Measurements from ENCODE around the gene UQCRC1.

UQCRC1 gene

DNA sequence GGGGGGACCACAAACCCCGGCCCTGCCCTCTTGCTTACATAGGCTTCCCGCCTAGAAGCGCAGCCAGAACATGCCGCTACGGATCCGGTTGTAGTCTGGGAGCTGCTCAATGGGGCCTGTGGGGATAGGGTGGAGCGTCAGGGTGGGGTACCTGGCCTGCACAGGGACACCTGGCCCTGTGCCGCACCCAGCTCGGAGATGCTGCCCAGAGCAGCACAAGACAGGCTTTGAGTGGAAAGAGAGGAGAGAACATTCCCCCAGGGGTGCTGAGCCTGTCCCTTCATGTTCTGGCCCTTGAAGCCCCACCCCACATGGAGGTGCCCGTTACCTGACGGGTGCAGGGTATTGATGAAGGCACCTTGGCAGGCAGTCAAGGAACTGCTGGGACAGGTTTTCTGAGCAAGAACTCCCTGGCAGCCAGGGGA is 10.4 kb downstream of the UQCRC1 start:
- DNase-seq (ENCODE audit: low spot score) = no peak

DNA sequence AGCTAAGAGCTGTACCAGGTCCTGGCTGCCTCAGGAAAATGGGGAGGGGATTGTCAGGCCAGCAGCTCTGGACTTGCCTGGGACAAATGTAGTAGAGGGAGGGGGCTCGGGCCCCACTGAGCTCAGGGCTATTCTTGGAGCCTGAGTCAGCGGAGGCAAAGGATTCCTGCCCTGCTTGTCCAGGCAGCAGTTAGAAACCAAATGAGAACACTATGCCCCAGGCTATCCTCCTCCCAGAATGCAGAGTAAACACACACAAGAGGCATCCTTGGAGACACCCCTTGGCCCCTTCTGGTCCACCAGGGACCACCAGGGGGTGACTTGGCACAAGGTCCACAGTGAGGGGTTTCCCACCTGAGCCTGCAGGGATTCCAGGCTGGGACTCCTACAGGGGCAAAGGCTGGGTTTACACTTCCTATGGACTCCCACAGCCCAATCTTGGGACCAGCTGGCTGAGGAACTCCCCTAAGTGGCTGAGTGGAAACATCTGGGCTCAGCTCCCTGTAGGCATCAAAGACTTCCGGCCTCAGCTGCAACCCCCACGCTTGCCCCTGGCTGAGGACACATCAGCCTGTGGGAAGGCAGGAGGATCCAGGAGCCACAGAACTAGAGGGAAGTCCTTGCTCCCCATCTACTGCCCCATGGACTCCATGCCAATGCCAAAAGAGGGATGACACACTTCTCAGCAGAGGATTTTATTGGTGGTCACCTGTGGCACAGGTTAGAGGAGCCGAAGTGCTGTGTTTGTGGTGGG is 10.9 kb downstream of the UQCRC1 start:
- no peak for DNase-seq (ENCODE audit: low spot score)

- no peak for DNase-seq (ENCODE audit: low spot score)
Measured at GRCh38 chr3:48597408-48597800, 12.0 kb downstream of the UQCRC1 start.

DNA sequence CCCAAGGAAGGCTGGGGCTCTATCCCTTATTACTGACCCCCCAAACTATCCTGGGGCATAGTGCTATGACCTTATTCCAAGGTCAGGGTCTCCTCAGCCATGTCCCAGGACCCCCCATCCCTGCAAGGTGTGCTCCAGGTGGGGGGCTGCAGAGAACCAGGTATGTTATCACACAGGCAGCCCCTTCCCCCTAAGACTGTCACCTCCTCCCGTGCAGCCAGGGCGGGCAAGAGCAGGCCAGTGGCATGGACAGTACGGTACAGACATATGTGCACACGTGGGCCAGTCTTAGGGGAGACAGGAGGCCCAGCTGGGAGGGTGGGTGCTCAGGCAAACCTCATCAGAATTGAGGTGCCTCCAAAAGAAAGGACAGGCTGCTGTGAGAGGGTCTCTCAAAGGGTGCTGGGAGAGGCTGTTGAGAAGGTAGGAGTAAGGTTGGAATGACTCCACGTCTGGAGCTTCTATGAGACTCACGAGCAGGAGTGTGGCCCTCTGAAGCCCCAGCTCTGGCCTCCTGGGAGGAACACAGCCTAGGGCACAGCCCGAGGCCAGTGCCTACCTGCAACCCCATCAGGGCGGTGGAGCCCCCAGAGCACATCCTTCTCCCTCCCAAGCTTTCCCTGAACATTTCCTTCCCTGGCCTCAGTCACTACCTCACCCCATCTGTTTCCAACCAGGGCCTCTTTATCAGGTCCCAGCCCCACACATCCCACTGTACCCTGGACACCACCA is 12.6 kb downstream of the UQCRC1 start:
- no peak for DNase-seq (ENCODE audit: low spot score)

GRCh38 chr3:48596157-48596556 is 13.3 kb downstream of the UQCRC1 start:
- no peak for DNase-seq (ENCODE audit: low spot score)

DNA sequence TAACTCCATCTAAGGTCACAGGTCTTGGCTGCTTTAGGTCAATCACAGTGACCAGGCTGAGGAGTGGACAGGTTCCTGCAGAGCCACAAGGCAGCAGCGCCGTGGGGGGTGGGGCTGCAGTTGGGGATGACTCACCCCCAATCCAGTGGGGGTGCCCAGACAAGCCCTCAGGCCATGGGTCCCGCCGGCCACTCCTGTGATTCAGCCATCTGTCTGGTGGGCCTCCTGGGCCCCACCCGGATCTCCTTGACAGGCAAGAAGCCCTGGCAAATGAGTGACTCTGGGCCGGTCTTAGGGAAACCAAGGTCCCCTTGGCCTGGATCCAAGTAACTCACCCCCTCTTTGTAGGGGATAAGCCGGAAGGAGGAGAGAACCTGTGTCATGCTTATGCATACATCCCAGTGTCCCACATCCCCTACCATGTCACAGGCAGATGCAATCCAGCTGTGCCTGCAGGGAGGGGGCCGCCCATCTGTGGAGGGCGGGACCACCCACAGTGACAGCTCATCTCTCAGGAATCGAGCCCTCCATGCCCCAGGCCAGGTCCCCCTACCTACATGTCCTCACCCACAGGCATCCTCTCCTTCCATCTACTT is 13.8 kb downstream of the UQCRC1 start:
- DNase-seq (ENCODE audit: low spot score) = no peak

DNA sequence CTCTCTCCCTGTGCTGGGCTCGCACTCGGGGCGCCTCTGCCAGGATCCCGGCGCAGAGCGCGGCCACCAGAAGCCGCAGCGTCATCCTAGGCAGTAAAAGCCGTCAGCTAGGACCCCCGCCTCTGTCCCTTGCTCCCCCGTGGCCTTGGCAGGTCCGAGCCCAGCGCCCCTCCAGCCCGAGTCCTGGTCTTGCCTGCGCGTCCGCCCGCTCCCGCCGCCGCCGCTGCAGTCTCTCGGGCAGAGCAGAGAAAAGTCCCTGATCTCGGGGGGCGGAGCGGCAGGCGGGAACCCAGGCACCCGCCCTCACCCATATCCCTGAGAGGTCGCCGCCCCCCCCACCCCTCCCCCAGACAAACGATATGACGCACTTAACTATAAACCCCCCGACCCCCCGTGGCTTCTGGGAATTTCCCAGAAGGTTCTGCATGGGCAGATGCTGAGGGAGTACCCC is 14.3 kb downstream of the UQCRC1 start, which contains the start of gene COL7A1:
COL7A1 (minus strand) TSS at position 255 of the 451 bp plus-strand sequence; CDS start at position 85, 170 bp downstream.
- no peak for DNase-seq (ENCODE audit: low spot score)

DNA sequence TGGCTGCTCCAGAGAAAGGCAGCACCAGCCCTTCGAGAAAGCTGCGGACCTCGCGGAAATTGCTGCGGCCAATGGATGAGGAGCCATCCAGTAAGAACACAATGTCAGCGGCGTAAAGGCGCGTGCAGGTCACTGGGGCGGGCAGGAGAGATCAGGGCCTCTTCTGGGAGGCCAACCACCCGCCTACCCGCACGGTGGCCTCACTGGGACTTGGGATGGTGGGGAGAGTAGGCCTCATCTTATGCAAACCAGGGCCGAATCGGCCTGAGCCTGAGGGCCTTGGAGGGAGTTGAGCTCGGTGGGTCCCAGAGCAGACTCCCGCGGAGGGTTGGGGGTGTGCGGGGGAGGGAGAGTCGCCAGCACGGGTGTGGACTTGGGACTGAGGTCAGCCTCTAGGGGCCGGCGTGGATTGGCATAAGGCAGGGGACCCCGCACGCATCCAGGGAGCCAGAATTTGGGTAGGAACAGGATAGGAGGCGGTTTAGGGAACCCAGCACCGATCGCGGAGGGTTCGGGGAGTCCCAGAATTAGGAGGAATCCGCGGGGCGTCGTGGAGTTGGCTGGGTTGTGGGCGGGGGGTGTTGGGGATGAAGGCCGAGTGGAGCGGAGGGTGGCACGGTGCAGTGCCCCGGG is 14.9 kb downstream of the UQCRC1 start:
- no peak for DNase-seq (ENCODE audit: low spot score)

- no peak for DNase-seq (ENCODE audit: low spot score)
Measured at GRCh38 chr3:48593337-48593736, 16.1 kb downstream of the UQCRC1 start.

DNA sequence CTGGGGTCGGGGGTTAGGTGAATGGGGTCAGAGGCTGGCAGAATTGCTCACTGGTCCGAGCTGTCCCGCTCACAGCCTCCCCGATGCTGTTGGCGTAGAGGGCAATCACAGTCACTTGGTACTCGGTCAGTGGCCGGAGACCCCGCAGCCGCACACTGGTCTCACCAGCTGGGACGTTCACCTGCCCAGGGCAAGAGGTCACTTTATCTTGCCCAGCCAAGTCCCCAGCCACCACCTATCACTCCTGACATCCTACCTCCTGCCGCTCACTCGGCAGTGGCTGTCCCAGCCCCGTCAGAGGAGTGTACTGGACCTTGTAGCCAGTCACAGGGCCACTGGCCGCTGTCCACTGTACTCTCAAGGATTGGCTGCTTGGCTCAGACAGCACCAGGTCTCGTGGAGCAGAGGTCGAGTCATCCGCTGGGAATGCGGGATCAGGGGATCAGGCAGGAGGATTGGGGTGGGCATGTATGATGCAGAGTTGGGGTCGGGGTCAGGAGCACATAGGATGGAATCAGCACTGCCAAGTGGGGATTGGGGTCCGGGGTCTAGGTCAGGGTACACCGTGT is 16.8 kb downstream of the UQCRC1 start:
- no peak for DNase-seq (ENCODE audit: low spot score)

DNA sequence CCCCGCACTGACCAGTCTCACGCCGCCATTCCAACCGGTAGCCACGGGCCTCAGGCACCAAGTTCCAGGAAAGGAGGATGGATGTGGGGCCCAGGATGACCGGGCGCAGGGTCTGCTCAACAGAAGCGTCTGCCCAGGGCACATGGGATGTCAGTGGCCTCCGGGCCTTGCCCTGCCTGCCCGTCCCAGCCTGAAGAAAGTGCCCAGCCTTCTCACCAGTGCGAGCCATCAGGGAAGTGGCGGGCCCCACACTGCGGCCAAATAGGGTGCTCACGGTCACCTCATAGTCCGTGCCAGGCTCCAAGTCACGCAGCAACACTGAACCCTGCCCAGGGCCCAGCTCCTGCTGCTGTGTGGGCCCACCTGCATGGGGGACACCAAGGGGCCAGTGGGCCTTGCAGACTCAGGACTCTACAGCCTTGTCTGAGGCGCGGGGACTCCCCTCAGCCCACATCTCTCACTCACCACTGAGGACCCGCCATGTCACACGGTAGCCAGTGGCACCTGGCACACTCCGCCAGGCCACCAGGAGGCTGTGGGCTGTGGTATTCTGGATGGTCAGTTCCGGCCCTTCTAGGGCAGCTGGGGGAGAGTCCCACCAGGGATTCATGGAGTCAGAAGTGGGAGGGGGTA is 17.4 kb downstream of the UQCRC1 start:
- no peak for DNase-seq (ENCODE audit: low spot score)

- no peak for DNase-seq (ENCODE audit: low spot score)
Measured at GRCh38 chr3:48591436-48591835, 18.0 kb downstream of the UQCRC1 start.

DNA sequence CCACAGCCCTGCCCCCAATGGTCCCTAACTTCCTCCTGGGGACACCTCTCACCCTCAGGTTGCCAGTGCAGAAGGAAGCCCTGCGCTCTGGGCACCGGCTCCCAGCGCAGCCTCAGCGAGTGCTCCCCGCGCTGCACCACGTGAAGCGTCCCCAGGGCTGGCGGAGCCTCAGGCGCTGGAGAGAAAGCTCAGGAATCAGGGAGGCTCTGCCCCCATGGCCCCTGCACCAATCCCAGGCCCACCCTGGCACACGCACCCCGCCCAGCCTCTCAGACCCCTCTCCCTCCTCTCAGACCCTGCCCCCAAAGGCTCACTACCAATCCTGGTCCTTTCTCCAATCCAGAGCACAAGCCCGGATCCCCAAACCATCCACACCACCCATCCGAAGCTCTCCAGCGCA is 21.2 kb downstream of the UQCRC1 start:
- DNase-seq (ENCODE audit: low spot score) = no peak

GRCh38 chr3:48587686-48588085 is 21.8 kb downstream of the UQCRC1 start:
- DNase-seq (ENCODE audit: low spot score) = no peak

- DNase-seq (ENCODE audit: low spot score) = no peak
Measured at GRCh38 chr3:48585411-48585810, 24.0 kb downstream of the UQCRC1 start.

DNA sequence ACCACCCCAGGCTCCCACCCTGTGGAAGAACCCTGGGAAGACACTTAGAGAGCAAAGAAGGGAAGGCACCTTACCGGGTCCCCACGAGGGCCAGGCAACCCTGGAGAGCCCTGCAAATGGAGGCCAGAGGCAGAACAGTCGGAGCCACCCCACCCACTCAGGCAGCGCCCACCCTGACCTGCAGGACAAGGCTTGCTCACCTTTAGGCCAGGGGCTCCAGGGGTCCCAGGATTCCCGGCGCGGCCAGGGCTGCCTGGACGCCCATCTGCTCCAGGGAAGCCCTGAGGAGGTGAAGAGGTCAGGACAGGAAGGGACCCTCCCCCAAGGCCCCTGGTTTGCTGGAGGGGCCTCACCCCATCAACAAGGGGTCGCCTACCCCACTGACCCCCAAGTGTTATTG is 24.6 kb downstream of the UQCRC1 start:
- DNase-seq (ENCODE audit: low spot score) = no peak

GRCh38 chr3:48581621-48582481 is 27.6 kb downstream of the UQCRC1 start:
- no peak for DNase-seq (ENCODE audit: low spot score)

DNA sequence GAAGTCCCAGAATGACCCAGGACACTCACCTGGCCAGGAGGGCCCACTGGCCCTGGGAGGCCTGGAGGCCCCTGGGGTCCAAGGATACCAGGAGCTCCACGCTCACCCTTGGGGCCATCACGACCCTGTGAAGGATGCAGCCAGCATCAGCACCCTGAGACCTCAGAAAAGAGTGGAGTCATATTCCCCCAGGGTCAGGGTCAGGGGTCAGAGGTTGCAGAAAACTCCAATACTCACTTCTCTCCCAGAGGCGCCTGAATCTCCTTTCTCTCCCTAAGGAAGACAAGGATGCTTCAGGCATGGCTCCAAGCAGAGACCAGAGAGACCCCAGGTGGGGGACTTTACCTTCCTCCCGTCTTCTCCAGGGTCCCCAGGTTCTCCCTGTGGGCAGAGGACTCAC is 32.8 kb downstream of the UQCRC1 start:
- no peak for DNase-seq (ENCODE audit: low spot score)

DNA sequence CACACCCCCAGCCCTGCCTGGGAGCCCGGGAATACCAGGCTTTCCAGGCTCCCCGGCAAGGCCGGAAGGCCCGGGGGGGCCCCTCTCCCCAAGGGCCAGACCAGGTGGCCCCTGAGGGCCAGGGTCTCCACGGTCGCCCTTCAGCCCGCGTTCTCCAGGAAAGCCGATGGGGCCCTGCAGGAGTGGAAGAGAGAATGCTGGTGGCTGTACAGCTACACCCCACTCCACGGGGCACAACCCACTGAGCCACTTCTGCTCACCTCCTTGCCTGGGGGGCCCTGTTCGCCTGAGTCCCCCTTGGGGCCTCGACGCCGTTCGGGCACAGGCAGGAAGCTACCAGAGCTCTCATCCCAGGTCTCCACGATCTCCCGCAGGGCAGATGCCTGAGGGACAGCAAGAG is 34.1 kb downstream of the UQCRC1 start:
- DNase-seq (ENCODE audit: low spot score) = no peak

DNA sequence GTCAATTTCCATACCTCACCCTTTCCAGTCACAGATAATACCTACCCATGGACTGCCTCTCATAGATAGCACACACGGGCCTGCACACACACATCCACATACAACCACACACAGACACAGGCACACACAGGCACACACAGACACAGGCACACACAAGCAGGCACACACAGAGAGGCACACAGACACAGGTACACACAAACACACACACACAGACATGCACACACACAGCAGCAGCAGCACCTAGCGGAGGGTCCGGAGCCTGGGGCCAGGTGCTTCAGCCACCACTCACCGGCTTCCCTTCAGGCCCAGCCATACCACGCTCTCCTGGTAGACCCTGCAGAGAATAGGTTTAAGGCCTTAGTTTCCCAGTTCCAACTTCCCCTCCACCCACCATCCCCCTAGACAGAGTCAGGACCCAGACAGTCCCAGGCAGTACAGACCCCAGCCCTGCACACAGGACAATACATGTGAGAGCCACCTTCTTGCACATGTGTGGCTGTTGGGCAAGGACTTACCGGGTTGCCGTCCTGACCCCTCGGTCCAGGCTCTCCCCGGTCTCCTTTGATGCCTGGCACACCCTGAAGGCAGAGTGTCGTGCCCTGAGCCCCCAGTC is 35.4 kb downstream of the UQCRC1 start:
- DNase-seq (ENCODE audit: low spot score) = no peak
